H1 (cell line): ENCODE data around the gene NFATC1. TPM values are rescaled to one million over a fixed set of nuclear protein-coding genes. Genes with fewer than 3 reads are reported as not detected.

ENCODE experiments used
- CTCF ChIA-PET: fragments of 300-600 bp; sonication (Branson Sonifier 250); formaldehyde crosslinking; loops from one replicate; lab custom pipeline; 2021; ENCODE audit not compliant: partially characterized antibody; lab: Charles Lee
- POLR2A ChIA-PET: fragments of 300-600 bp; sonication (Branson Sonifier 250); formaldehyde crosslinking; loops from one replicate; lab custom pipeline; 2021; ENCODE audit warnings: inconsistent platforms; ENCODE audit not compliant: partially characterized antibody; lab: Charles Lee
- DNase-seq, 2 experiments: peaks; one replicate each; pipeline versions ENCODE4 v3.0.0 to v3.0.0-alpha.2; 2010 to 2022; ENCODE audit warnings: low spot score in 2 of 2, low read depth in 1 of 2, mixed read lengths in 1 of 2
- FAIRE-seq: peaks from 2 replicates; lab custom pipeline; 2011; peaks lifted over from hg19 to GRCh38; lab: Jason Lieb, UNC
- H2AFZ ChIP-seq: 2 replicates; pipeline ENCODE4 v1.8.1; 2012; ENCODE audit warnings: low read length, inconsistent platforms
- H2AK5ac ChIP-seq: 2 replicates; pipeline ENCODE4 v1.6.1; 2013; ENCODE audit warnings: low read depth, low read length
- H2BK120ac ChIP-seq: replicated peaks from 2 replicates; pipeline ENCODE3; 2013; ENCODE audit warnings: low read depth, low read length, inconsistent platforms
- H2BK12ac ChIP-seq: 2 replicates; pipeline ENCODE4 v1.6.1; 2013; ENCODE audit warnings: low read depth, low read length
- H2BK15ac ChIP-seq: 2 replicates; pipeline ENCODE4 v1.6.1; 2013; ENCODE audit warnings: low read length
- H2BK20ac ChIP-seq: 2 replicates; pipeline ENCODE4 v1.6.1; 2013; ENCODE audit warnings: low read length
- H2BK5ac ChIP-seq: 2 replicates; pipeline ENCODE4 v1.6.1; 2013; ENCODE audit warnings: low read depth, low read length
- H3K14ac ChIP-seq: 2 replicates; pipeline ENCODE4 v1.6.1; 2013; ENCODE audit warnings: inconsistent platforms; ENCODE audit not compliant: insufficient read length
- H3K18ac ChIP-seq: 2 replicates; pipeline ENCODE4 v1.6.1; 2013; ENCODE audit warnings: low read length; ENCODE audit errors: extremely low read depth
- H3K23ac ChIP-seq: 2 replicates; pipeline ENCODE4 v1.6.1; 2013; ENCODE audit warnings: inconsistent platforms; ENCODE audit not compliant: insufficient read length
- H3K23me2 ChIP-seq: 2 replicates; pipeline ENCODE4 v1.6.1; 2013; ENCODE audit warnings: low read depth, low read length
- H3K27ac ChIP-seq: 2 replicates; pipeline ENCODE4 v1.6.1; 2011; ENCODE audit warnings: low read depth, low read length, inconsistent platforms
- H3K27me3 ChIP-seq, 4 experiments: replicated peaks in 1 of 4; 1 replicate in 1 of 4; 2 replicates in 3 of 4; pipeline versions ENCODE4 v1.6.1 to v1.8.1; 2011 to 2013; ENCODE audit warnings: low read length in 3 of 4, mild to moderate bottlenecking in 3 of 4, inconsistent platforms in 2 of 4, mixed read lengths in 2 of 4, moderate library complexity in 1 of 4; ENCODE audit not compliant: control insufficient read depth in 3 of 4, insufficient read depth in 3 of 4; ENCODE audit errors: extremely low read depth in 1 of 4
- H3K36me3 ChIP-seq, 4 experiments: 2 replicates each; pipeline versions ENCODE4 v1.6.1 to v1.8.1; 2011 to 2013; ENCODE audit warnings: mild to moderate bottlenecking in 4 of 4, low read length in 3 of 4, moderate library complexity in 2 of 4, control low read depth in 1 of 4, inconsistent platforms in 1 of 4; ENCODE audit not compliant: insufficient read depth in 4 of 4, control insufficient read depth in 2 of 4
- H3K4ac ChIP-seq: replicated peaks from 2 replicates; pipeline ENCODE3; 2013; ENCODE audit warnings: low read length, low read depth, mixed read lengths, inconsistent platforms; ENCODE audit not compliant: insufficient read length
- H3K4me1 ChIP-seq, 4 experiments: replicated peaks in 1 of 4; 1 replicate in 1 of 4; 2 replicates in 3 of 4; pipeline versions ENCODE4 v1.6.1 to v1.8.1; 2011 to 2013; ENCODE audit warnings: low read length in 3 of 4, inconsistent platforms in 2 of 4, mixed read lengths in 1 of 4; ENCODE audit not compliant: insufficient read depth in 4 of 4, control insufficient read depth in 3 of 4
- H3K4me2 ChIP-seq, 2 experiments: 2 replicates each; pipeline versions ENCODE4 v1.6.1 to v1.8.1; 2011 to 2013; ENCODE audit warnings: low read depth in 2 of 2, low read length in 2 of 2, control low read depth in 1 of 2, inconsistent platforms in 1 of 2, mild to moderate bottlenecking in 1 of 2; ENCODE audit not compliant: insufficient read depth in 1 of 2
- H3K4me3 ChIP-seq, 4 experiments: fragments of 200-600, 300-600 bp in 1 of 4; sonication (generic), shearing (Covaris generic), sonication (Bioruptor Twin) in 1 of 4; 2 replicates each; pipeline versions ENCODE4 v1.5.1 to v1.8.1; 2011 to 2016; ENCODE audit warnings: low read length in 4 of 4, low read depth in 3 of 4, control low read depth in 2 of 4, inconsistent platforms in 2 of 4, mild to moderate bottlenecking in 2 of 4, mixed read lengths in 1 of 4, moderate library complexity in 1 of 4; ENCODE audit not compliant: insufficient read depth in 2 of 4; ENCODE audit errors: extremely low read depth in 1 of 4
- H3K56ac ChIP-seq: replicated peaks from 2 replicates; pipeline ENCODE3; 2013; ENCODE audit warnings: low read depth, mild to moderate bottlenecking, mixed read lengths, low read length, inconsistent platforms; ENCODE audit not compliant: insufficient read length
- H3K79me1 ChIP-seq: 2 replicates; pipeline ENCODE4 v1.6.1; 2013; ENCODE audit warnings: low read depth, low read length, control low read depth
- H3K79me2 ChIP-seq, 2 experiments: 2 replicates each; pipeline versions ENCODE4 v1.6.1 to v1.8.1; 2012 to 2013; ENCODE audit warnings: low read length in 2 of 2, mild to moderate bottlenecking in 2 of 2, inconsistent platforms in 1 of 2; ENCODE audit not compliant: insufficient read depth in 2 of 2, control insufficient read depth in 1 of 2
- H3K9ac ChIP-seq, 4 experiments: replicated peaks in 1 of 4; 1 replicate in 1 of 4; 2 replicates in 3 of 4; pipeline versions ENCODE4 v1.6.1 to v1.8.1; 2011 to 2013; ENCODE audit warnings: low read depth in 3 of 4, low read length in 3 of 4, control low read depth in 2 of 4, mild to moderate bottlenecking in 2 of 4, moderate library complexity in 2 of 4, inconsistent platforms in 1 of 4; ENCODE audit errors: extremely low read depth in 1 of 4
- H3K9me3 ChIP-seq, 2 experiments: 2 replicates each; pipeline versions ENCODE4 v1.6.1 to v1.8.1; 2012 to 2013; ENCODE audit warnings: mild to moderate bottlenecking in 2 of 2, moderate library complexity in 2 of 2, control low read depth in 1 of 2, inconsistent platforms in 1 of 2, low read depth in 1 of 2, low read length in 1 of 2, mixed read lengths in 1 of 2; ENCODE audit not compliant: insufficient read depth in 2 of 2
- H4K20me1 ChIP-seq, 2 experiments: replicated peaks in 1 of 2; 2 replicates each; pipeline versions ENCODE3 to v1.8.1; 2011 to 2013; ENCODE audit warnings: inconsistent platforms in 2 of 2, low read length in 2 of 2, mild to moderate bottlenecking in 1 of 2; ENCODE audit not compliant: insufficient read depth in 2 of 2, control insufficient read depth in 1 of 2
- H4K5ac ChIP-seq: 2 replicates; pipeline ENCODE4 v1.6.1; 2013; ENCODE audit warnings: low read length, low read depth, mixed read lengths, inconsistent platforms; ENCODE audit not compliant: insufficient read length
- H4K8ac ChIP-seq: 2 replicates; pipeline ENCODE4 v1.8.0; 2013; ENCODE audit warnings: mild to moderate bottlenecking, moderate library complexity, low read length, inconsistent platforms; ENCODE audit not compliant: insufficient read depth; ENCODE audit errors: extremely low read depth
- H4K91ac ChIP-seq: replicated peaks from 2 replicates; pipeline ENCODE3; 2013; ENCODE audit warnings: low read length, mixed read lengths, inconsistent platforms; ENCODE audit not compliant: insufficient read length
- JUND ChIP-seq: IDR thresholded peaks from 2 replicates; pipeline ENCODE4 v1.6.1; 2011; ENCODE audit warnings: mild to moderate bottlenecking, improper control_type of control experiment, low read length
- KDM1A ChIP-seq: fragments of 200-600, 300-600 bp; sonication (generic); IDR thresholded peaks from 2 replicates; pipeline ENCODE4 v1.7.1; 2016; ENCODE audit warnings: mild to moderate bottlenecking, low read length, borderline replicate concordance
- SP2 ChIP-seq: IDR thresholded peaks from 2 replicates; pipeline ENCODE4 v1.6.1; 2012; ENCODE audit warnings: mild to moderate bottlenecking, low read length, inconsistent platforms
- SRF ChIP-seq: IDR thresholded peaks from 2 replicates; pipeline ENCODE4 v1.6.1; 2011; ENCODE audit warnings: mild to moderate bottlenecking, low read depth, low read length, moderate library complexity
- TBP ChIP-seq: IDR thresholded peaks from 2 replicates; pipeline ENCODE4 v1.6.1; 2011; ENCODE audit warnings: low read depth, low read length, improper control_type of control experiment
- TEAD4 ChIP-seq: IDR thresholded peaks from 2 replicates; pipeline ENCODE4 v1.6.1; 2012; ENCODE audit warnings: low read depth, low read length, inconsistent platforms, mixed read lengths
- WGBS, 2 experiments: shearing (Covaris generic) in 1 of 2; methylation state at CpG; one replicate each; pipeline versions ENCODE4 v1.1.6 to v1.1.7; 2013 to 2015; ENCODE audit warnings: low lambda C conversion rate in 2 of 2, mixed read lengths in 2 of 2, inconsistent platforms in 1 of 2, low coverage in 1 of 2, missing lambda C conversion rate in 1 of 2; ENCODE audit not compliant: insufficient replicate concordance in 2 of 2, insufficient coverage in 1 of 2, insufficient read length in 1 of 2; ENCODE audit errors: extremely low coverage in 1 of 2, missing lambda C conversion rate in 1 of 2; 5-methylcytosine and 5-hydroxymethylcytosine counted together
- polyA plus RNA-seq, 7 experiments: library from polyadenylated mRNA; depleted of rRNA in 3 of 7; stranded (reverse) in 5 of 7; unstranded in 2 of 7; fragments of >200 nt in 5 of 7; fragments of 200-250 nt in 2 of 7; gene quantifications; 1 replicate in 5 of 7; 2 replicates in 1 of 7; 4 replicates in 1 of 7; pipeline versions ENCODE4 v1.2.1 to v1.2.3, GENCODE V29; 2011 to 2013; ENCODE audit warnings: missing spikeins in 2 of 7, mixed read lengths in 2 of 7
- total RNA-seq: library from RNA; stranded (reverse); fragmentation: NEBNext Ultra II Directional; extraction: Animal tissue kit (Norgen Biotek cat#: 25700); gene quantifications from 2 replicates; pipeline ENCODE4 v1.2.1, GENCODE V29; 2021

NFATC1 gene
- total and polyA plus RNA-seq, 2 of the 8 experiments (the other 6 are each of a cell fraction or from before 2014, with no cell fraction given) = 2.0 to 6.6 TPM

- H4K8ac ChIP-seq = no peak overlapping the region
- no peak overlapping the region for H3K4me2 ChIP-seq
- no peak overlapping the region for H3K18ac ChIP-seq
- no peak overlapping the region for H2BK120ac ChIP-seq
- H3K4me3 ChIP-seq = no peak overlapping the region
- H4K20me1 ChIP-seq = no peaks in the 10 kb centered on the region
- no peak overlapping the region for H2BK12ac ChIP-seq
- H3K56ac ChIP-seq = no peak overlapping the region
- no peaks in the 10 kb centered on the region for H3K23me2 ChIP-seq
- no peak overlapping the region for H2AFZ ChIP-seq
- no peak overlapping the region for H3K27ac ChIP-seq
- H4K5ac ChIP-seq = no peak overlapping the region
- no peaks in the 10 kb centered on the region for H3K27me3 ChIP-seq
- H2AK5ac ChIP-seq = no peak overlapping the region
- H2BK5ac ChIP-seq = peak overlapping the region; percentile 49; the same call in 1 of the 2 replicates
- no peaks in the 10 kb centered on the region; a peak in 1 of 7 replicates for H3K4me1 ChIP-seq
- H3K79me1 ChIP-seq = no peaks in the 10 kb centered on the region
- no peaks in the 10 kb centered on the region for H3K36me3 ChIP-seq
- H3K9me3 ChIP-seq = peaks cover 8 to 18% of the 10 kb centered on the region in 2 experiments; a peak in 3 of 4 replicates
- no peak overlapping the region for H4K91ac ChIP-seq
- no peak overlapping the region for H2BK15ac ChIP-seq
- no peak overlapping the region for H3K23ac ChIP-seq
- H2BK20ac ChIP-seq = no peak overlapping the region
- ChIA-PET POLR2A (no interaction called here), CTCF (interaction anchor here (1.4 kb wide), 1 partner anchor 29 kb away, joined by 3 read pairs; no protein-coding TSS in a partner anchor)
- FAIRE-seq = no peak
- H3K9ac ChIP-seq = no peak overlapping the region
- no peak overlapping the region for H3K4ac ChIP-seq
- H3K79me2 ChIP-seq = no peaks in the 10 kb centered on the region
- H3K14ac ChIP-seq = no peak overlapping the region
- whole genome bisulfite sequencing, 2 experiments = 94% methylated on average over 24 of the region's 24 CpGs; no CpG with 5 or more reads in 1 of the 2 experiments
- TF ChIP-seq SRF (no peak), TEAD4 (no peak), JUND (no peak), TBP (no peak), KDM1A (no peak), SP2 (no peak)
- TF ChIP-seq, all 59 proteins: peak for 0
- peak in 1 of 2 experiments; percentile 34 for DNase-seq
These were observed 178.3 kb downstream of the NFATC1 start for GRCh38 chr18:79573921-79574491.
